C4-2B (cell line): Measurements from ENCODE around the gene APOBEC3A.

Experiments
- ZFX ChIP-seq: fragments of 450-650 bp; IDR thresholded peaks from 2 replicates; pipeline ENCODE4 v1.6.1; 2017
- TF ChIP-seq, protein P1 (sequence below): fragments of 450-650 bp; conservative IDR thresholded peaks from 2 replicates; pipeline ENCODE4 v1.5.1; 2017; ENCODE audit warnings: mild to moderate bottlenecking

- TF ChIP-seq, protein P1, sequence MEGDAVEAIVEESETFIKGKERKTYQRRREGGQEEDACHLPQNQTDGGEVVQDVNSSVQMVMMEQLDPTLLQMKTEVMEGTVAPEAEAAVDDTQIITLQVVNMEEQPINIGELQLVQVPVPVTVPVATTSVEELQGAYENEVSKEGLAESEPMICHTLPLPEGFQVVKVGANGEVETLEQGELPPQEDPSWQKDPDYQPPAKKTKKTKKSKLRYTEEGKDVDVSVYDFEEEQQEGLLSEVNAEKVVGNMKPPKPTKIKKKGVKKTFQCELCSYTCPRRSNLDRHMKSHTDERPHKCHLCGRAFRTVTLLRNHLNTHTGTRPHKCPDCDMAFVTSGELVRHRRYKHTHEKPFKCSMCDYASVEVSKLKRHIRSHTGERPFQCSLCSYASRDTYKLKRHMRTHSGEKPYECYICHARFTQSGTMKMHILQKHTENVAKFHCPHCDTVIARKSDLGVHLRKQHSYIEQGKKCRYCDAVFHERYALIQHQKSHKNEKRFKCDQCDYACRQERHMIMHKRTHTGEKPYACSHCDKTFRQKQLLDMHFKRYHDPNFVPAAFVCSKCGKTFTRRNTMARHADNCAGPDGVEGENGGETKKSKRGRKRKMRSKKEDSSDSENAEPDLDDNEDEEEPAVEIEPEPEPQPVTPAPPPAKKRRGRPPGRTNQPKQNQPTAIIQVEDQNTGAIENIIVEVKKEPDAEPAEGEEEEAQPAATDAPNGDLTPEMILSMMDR: no peak
- TF ChIP-seq ZFX: no peak
Observed at GRCh38 chr22:38944653-38945052, 12.8 kb upstream of the APOBEC3A start.
